DOHH2 (cell line): ENCODE data around the gene UVRAG.

ENCODE experiments used
- H3F3A ChIP-seq: fragments of 200-600 bp; sonication (generic), shearing (Covaris generic); 2 replicates; pipeline ENCODE4 v1.6.0; 2016; ENCODE audit warnings: antibody characterized with exemption, mild to moderate bottlenecking; ENCODE audit not compliant: control insufficient read depth, insufficient read depth
- H3K27ac ChIP-seq: fragments of 200-600 bp; sonication (generic); 2 replicates; pipeline ENCODE4 v1.5.1; 2014; ENCODE audit warnings: low read depth, mild to moderate bottlenecking, low read length, moderate library complexity
- H3K27me3 ChIP-seq: fragments of 200-600 bp; sonication (generic); 2 replicates; pipeline ENCODE4 v1.6.1; 2014; ENCODE audit warnings: mild to moderate bottlenecking, low read length, mixed read lengths; ENCODE audit not compliant: control insufficient read depth
- H3K36me3 ChIP-seq: fragments of 200-600 bp; sonication (generic); 2 replicates; pipeline ENCODE4 v1.6.1; 2014; ENCODE audit warnings: mild to moderate bottlenecking, low read length, moderate library complexity, mixed read lengths; ENCODE audit not compliant: control insufficient read depth
- H3K4me1 ChIP-seq: fragments of 200-600 bp; sonication (generic); 2 replicates; pipeline ENCODE4 v1.6.1; 2014; ENCODE audit warnings: mild to moderate bottlenecking, low read length, mixed read lengths; ENCODE audit not compliant: control insufficient read depth
- H3K4me2 ChIP-seq: fragments of 200-600 bp; sonication (generic); 2 replicates; pipeline ENCODE4 v1.6.0; 2014; ENCODE audit warnings: mild to moderate bottlenecking, low read length, moderate library complexity
- H3K4me3 ChIP-seq: fragments of 200-600 bp; sonication (generic); 2 replicates; pipeline ENCODE4 v1.5.1; 2014; ENCODE audit warnings: mild to moderate bottlenecking, low read length, mixed read lengths
- H3K79me2 ChIP-seq: fragments of 200-600 bp; sonication (generic); 2 replicates; pipeline ENCODE4 v1.6.1; 2014; ENCODE audit warnings: mild to moderate bottlenecking, low read length, mixed read lengths; ENCODE audit not compliant: control insufficient read depth
- H3K9me2 ChIP-seq: fragments of 200-600 bp; sonication (generic); replicated peaks from 2 replicates; pipeline ENCODE4 v1.6.1; 2014; ENCODE audit warnings: mild to moderate bottlenecking, low read length, mixed read lengths; ENCODE audit not compliant: control insufficient read depth
- H3K9me3 ChIP-seq: fragments of 200-600 bp; sonication (generic); 2 replicates; pipeline ENCODE4 v1.6.1; 2014; ENCODE audit warnings: antibody characterized with exemption, low read length, mixed read lengths; ENCODE audit not compliant: control insufficient read depth, insufficient read depth
- H4K20me1 ChIP-seq: fragments of 200-600 bp; sonication (generic); 2 replicates; pipeline ENCODE4 v1.6.0; 2014; ENCODE audit warnings: low read depth, mild to moderate bottlenecking, antibody characterized with exemption, low read length, moderate library complexity; ENCODE audit not compliant: control insufficient read depth, insufficient read depth
- EZH2phosphoT487 ChIP-seq: fragments of 200-600 bp; sonication (generic); IDR thresholded peaks from 2 replicates; pipeline ENCODE4 v1.6.1; 2017; ENCODE audit warnings: borderline replicate concordance, mild to moderate bottlenecking, antibody characterized with exemption, low read length, moderate library complexity, mixed read lengths
- TF ChIP-seq, protein P1 (sequence below): fragments of 200-600 bp; sonication (generic); IDR thresholded peaks from one replicate; pipeline ENCODE4 v1.5.1; 2014; ENCODE audit warnings: antibody characterized with exemption, mild to moderate bottlenecking, low read depth, low read length; ENCODE audit not compliant: poor library complexity, severe bottlenecking

Gene UVRAG

DNA sequence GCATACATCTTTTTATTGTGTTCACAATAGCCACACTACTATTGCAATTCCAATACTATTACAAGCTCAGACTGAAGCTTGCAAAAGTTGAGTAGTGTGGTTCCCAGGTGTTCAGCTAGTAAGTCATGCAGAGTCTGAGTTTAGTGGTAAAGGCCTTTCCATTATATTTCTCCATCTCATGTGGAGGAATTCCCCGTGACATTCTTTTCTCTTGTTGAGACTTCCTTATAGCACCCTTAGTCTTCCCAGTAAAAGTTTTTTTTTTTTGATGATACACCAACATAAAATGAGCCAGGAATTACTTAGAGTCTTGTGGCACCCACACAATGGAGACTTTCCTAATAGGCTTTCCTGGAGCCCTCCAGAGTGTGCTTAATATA is 110.8 kb downstream of the UVRAG start:
- Histone ChIP-seq H3K9me2 (no peaks in the 10 kb centered on the region), H3K4me2 (no peak overlapping the region), H3K9me3 (no peaks in the 10 kb centered on the region), H3F3A (peaks cover 5% of the 10 kb centered on the region; the same call in 1 of the 2 replicates), H3K36me3 (peaks cover 65% of the 10 kb centered on the region), H4K20me1 (peaks cover 7% of the 10 kb centered on the region; the same call in 1 of the 2 replicates), H3K4me3 (no peak overlapping the region), H3K4me1 (peaks cover 6% of the 10 kb centered on the region), H3K79me2 (peaks cover 70% of the 10 kb centered on the region), H3K27me3 (no peaks in the 10 kb centered on the region), H3K27ac (no peak overlapping the region)
- TF ChIP-seq, protein P1, sequence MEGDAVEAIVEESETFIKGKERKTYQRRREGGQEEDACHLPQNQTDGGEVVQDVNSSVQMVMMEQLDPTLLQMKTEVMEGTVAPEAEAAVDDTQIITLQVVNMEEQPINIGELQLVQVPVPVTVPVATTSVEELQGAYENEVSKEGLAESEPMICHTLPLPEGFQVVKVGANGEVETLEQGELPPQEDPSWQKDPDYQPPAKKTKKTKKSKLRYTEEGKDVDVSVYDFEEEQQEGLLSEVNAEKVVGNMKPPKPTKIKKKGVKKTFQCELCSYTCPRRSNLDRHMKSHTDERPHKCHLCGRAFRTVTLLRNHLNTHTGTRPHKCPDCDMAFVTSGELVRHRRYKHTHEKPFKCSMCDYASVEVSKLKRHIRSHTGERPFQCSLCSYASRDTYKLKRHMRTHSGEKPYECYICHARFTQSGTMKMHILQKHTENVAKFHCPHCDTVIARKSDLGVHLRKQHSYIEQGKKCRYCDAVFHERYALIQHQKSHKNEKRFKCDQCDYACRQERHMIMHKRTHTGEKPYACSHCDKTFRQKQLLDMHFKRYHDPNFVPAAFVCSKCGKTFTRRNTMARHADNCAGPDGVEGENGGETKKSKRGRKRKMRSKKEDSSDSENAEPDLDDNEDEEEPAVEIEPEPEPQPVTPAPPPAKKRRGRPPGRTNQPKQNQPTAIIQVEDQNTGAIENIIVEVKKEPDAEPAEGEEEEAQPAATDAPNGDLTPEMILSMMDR, result no peak
- TF ChIP-seq EZH2phosphoT487, result no peak

DNA sequence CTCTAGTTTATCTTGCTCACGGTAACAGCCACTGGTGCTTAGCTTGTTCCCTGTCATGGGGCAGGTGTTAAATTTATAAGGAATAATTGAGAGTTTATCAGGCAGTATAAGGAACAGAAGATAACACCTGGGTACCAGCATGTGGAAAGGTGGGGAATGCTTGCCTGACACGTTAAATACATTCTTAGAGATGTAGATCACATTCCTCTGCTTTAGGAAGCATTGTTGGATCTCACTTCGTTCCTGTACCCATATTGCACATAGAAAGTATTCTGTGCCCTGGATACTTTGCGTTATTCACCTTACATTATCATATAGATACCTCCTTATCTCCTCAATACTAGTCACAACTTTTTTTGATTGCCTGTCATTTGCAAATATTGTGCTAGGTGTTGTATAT is 114.7 kb downstream of the UVRAG start:
- H3K9me2 ChIP-seq, result no peaks in the 10 kb centered on the region
- TF ChIP-seq EZH2phosphoT487, result no peak
- TF ChIP-seq, protein P1, result no peak

DNA sequence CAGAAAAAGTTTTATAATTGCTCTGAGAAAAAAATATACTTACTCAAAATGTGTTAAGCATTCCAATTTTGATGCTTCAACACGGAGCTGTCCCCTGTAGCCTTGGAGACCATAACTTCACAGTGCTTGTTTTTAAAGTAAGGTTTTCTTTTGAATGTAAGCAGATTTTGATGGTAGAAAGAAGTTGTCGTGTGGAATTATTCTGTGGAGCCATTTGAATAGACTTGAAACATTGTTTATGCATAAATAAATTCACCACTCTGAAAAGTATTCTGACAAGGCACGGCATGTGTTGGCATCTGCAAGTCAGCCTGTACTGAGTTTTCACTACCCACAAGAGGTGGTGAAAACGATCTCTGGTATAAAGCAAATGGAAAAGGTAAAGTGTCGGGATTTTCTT is 115.5 kb downstream of the UVRAG start:
- H3K36me3 ChIP-seq, result peaks cover 69% of the 10 kb centered on the region
- TF ChIP-seq EZH2phosphoT487, result no peak
- TF ChIP-seq, protein P1, result no peak
- H3K27me3 ChIP-seq, result no peaks in the 10 kb centered on the region
- H3K27ac ChIP-seq, result no peak overlapping the region
- H4K20me1 ChIP-seq, result 0 out of 2 replicates have a peak, but pooled peaks cover 7% of the 10 kb centered on the region
- no peaks in the 10 kb centered on the region for H3K9me2 ChIP-seq
- H3K79me2 ChIP-seq, result peaks cover 53% of the 10 kb centered on the region
- no peak overlapping the region for H3K4me3 ChIP-seq
- H3K4me1 ChIP-seq, result no peaks in the 10 kb centered on the region
- no peaks in the 10 kb centered on the region for H3K9me3 ChIP-seq
- H3K4me2 ChIP-seq, result no peak overlapping the region
- H3F3A ChIP-seq, result peaks cover 3% of the 10 kb centered on the region; the same call in 1 of the 2 replicates

More for the DNA sequence above, 114.7 kb downstream of the UVRAG start:
- Histone ChIP-seq H3K27ac (no peak overlapping the region), H3K27me3 (no peaks in the 10 kb centered on the region), H3K4me3 (no peak overlapping the region), H4K20me1 (0 out of 2 replicates have a peak, but pooled peaks cover 7% of the 10 kb centered on the region), H3K4me2 (no peak overlapping the region), H3K36me3 (peaks cover 72% of the 10 kb centered on the region), H3K79me2 (peaks cover 51% of the 10 kb centered on the region), H3K9me3 (no peaks in the 10 kb centered on the region), H3F3A (peaks cover 3% of the 10 kb centered on the region; the same call in 1 of the 2 replicates), H3K4me1 (no peaks in the 10 kb centered on the region)
